ENCODE data around the gene KIF6. TPM values are rescaled to one million over a fixed set of nuclear protein-coding genes. Genes with fewer than 3 reads are reported as not detected.
A peak's percentile ranks its signal among the peaks of the same experiment; 100 is the strongest.

KIF6 gene
- total RNA-seq, 6 experiments from 2014 or later, result not detected

DNA sequence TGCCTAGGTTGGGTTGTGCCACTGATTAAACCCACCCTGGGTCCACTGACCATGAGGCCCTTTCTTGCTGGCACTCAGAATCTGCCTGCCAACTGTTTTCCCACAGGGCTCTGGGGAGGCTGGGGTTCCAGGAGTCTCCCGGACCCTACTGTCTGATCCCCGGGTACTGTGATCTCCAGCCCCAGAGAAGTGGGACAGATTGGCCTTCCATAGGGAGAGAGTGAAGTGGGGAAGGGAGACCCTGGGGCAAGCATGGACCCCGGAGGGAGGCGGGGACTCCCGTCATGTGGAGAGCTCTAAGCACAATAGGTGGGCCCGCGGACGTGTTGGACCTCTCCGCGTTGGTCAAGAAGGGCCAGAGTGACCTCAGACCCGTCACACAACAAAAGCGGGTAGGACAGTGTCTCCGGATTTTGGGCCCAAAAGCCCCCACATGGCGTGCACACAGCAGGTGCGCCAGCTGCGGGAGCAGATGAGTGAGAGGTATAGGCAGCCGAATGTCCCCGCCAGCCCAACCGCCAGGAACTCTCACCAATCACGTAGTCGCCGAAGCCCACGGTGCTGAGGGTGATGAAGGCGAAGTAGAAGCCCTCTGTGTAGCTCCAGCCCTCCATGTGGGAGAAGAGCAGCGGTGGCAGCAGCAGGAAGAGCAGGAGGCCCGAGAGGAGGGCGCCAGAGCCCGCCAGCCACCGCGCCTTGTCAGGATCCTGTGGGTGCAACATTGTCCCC, 421.6 kb downstream of the KIF6 start:
- DNase-seq, result no peak
- H3K4me3 Mint-ChIP-seq, result no peak overlapping the region
- TF ChIP-seq, protein P1, sequence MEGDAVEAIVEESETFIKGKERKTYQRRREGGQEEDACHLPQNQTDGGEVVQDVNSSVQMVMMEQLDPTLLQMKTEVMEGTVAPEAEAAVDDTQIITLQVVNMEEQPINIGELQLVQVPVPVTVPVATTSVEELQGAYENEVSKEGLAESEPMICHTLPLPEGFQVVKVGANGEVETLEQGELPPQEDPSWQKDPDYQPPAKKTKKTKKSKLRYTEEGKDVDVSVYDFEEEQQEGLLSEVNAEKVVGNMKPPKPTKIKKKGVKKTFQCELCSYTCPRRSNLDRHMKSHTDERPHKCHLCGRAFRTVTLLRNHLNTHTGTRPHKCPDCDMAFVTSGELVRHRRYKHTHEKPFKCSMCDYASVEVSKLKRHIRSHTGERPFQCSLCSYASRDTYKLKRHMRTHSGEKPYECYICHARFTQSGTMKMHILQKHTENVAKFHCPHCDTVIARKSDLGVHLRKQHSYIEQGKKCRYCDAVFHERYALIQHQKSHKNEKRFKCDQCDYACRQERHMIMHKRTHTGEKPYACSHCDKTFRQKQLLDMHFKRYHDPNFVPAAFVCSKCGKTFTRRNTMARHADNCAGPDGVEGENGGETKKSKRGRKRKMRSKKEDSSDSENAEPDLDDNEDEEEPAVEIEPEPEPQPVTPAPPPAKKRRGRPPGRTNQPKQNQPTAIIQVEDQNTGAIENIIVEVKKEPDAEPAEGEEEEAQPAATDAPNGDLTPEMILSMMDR (IDR thresholded peaks at IDR 0.05), result peak; percentile 39; the same call in 1 of the 2 replicates
- H3K27me3 Mint-ChIP-seq (ENCODE audit: insufficient read depth), result peaks cover 9% of the 10 kb centered on the region
- H3K27ac Mint-ChIP-seq, result no peak overlapping the region
- no peaks in the 10 kb centered on the region for H3K36me3 Mint-ChIP-seq (ENCODE audit: low read depth)
- H3K4me1 Mint-ChIP-seq (ENCODE audit: low read depth), result peaks cover 4% of the 10 kb centered on the region; the same call in 1 of the 2 replicates
- no peaks in the 10 kb centered on the region for H3K9me3 Mint-ChIP-seq

DNA sequence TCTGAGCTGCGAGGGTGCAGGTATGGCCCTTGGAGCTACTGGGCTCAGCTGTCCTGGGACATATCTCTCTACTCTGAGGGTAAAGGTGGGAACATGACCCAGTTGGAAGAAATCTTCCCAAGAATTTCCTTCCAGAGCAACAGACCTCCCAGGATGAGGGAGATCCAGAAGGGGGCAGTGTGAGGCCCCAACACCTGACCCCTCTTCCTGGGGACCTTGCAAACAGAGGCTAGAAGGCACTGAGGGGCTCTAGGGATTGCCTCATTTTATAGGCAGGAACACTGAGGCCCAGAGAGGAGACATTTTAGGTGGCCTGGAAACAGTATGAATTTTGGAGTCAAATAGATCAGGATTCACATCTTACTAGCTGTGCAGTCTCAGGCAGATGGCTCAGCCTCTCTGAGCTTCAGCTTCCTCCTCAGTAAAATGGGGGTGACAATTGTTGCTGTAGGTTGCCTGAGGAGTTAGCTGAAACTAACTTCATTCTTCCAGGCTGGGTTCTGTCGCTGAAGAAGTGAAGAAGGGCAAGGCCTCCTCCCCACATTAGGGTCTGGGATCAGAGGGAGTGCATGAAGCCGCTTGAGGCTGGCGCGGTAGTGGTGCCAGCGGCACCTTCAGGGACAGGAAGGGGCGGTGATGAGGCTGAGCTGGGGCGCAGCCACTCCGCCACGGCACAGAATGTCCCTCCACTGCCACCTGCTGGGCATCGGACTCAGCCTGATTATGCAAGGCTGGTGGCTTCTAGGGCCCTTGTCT, 422.4 kb downstream of the KIF6 start:
- peak overlapping the region; percentile 53 for H3K4me3 Mint-ChIP-seq
- peaks cover 4% of the 10 kb centered on the region; the same call in 1 of the 2 replicates for H3K4me1 Mint-ChIP-seq (ENCODE audit: low read depth)
- no peak overlapping the region for H3K27ac Mint-ChIP-seq
- TF ChIP-seq, protein P1 (IDR thresholded peaks at IDR 0.05), result peak; percentile 86
- H3K36me3 Mint-ChIP-seq (ENCODE audit: low read depth), result no peaks in the 10 kb centered on the region
- no peaks in the 10 kb centered on the region for H3K9me3 Mint-ChIP-seq
- H3K27me3 Mint-ChIP-seq (ENCODE audit: insufficient read depth), result peaks cover 9% of the 10 kb centered on the region
- peak; percentile 54 for DNase-seq

DNA sequence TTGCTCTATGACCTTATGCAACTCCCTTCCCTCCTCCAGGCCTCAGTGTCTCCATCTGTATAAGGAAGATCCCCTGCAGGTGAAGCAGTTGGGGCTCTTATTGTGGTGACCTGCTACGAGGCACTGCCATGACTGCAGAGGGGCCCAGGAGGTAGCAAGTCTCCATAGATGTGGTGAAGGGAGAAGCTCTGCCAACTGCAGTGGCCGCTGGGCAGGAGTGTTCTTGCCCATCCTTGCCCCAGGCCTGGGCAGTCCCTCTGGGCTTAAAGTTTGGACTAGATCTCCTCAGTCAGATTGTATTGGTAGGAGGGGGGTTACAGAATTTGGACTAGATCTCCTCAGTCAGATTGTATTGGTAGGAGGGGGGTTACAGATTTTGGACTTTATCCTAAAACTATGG, 423.2 kb downstream of the KIF6 start:
- peaks cover 9% of the 10 kb centered on the region for H3K27me3 Mint-ChIP-seq (ENCODE audit: insufficient read depth)
- H3K9me3 Mint-ChIP-seq, result no peaks in the 10 kb centered on the region
- no peak overlapping the region for H3K27ac Mint-ChIP-seq
- peaks cover 6% of the 10 kb centered on the region; the same call in 1 of the 2 replicates for H3K4me1 Mint-ChIP-seq (ENCODE audit: low read depth)
- H3K4me3 Mint-ChIP-seq, result no peak overlapping the region
- no peak for DNase-seq
- H3K36me3 Mint-ChIP-seq (ENCODE audit: low read depth), result no peaks in the 10 kb centered on the region
- TF ChIP-seq, protein P1 (IDR thresholded peaks at IDR 0.05), result no peak

DNA sequence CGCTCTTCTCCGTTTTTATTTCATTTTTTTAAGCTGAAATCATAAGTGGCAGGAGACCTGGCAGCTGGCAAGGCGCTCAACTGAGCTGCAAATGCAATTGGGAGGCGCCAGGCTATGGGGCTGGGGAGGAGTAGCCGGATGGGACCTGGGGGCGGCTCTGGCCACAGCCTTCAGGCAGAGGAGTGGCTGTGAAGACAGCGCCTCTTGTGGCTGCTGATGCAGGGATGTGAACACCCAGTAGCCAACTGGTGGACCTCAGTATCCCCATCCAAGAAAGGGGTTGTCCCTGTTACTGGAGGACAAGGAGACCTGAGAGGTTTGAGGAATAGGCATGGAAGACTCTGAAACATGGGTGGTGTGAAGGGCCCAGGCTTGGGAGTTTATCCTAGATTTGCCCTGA, 423.6 kb downstream of the KIF6 start:
- H3K27me3 Mint-ChIP-seq (ENCODE audit: insufficient read depth), result peaks cover 9% of the 10 kb centered on the region
- H3K9me3 Mint-ChIP-seq, result no peaks in the 10 kb centered on the region
- H3K4me1 Mint-ChIP-seq (ENCODE audit: low read depth), result peaks cover 10% of the 10 kb centered on the region; the same call in 1 of the 2 replicates
- H3K36me3 Mint-ChIP-seq (ENCODE audit: low read depth), result no peaks in the 10 kb centered on the region
- TF ChIP-seq, protein P1 (IDR thresholded peaks at IDR 0.05), result peak; percentile 57
- no peak overlapping the region for H3K27ac Mint-ChIP-seq
- no peak overlapping the region for H3K4me3 Mint-ChIP-seq
- no peak for DNase-seq

DNA sequence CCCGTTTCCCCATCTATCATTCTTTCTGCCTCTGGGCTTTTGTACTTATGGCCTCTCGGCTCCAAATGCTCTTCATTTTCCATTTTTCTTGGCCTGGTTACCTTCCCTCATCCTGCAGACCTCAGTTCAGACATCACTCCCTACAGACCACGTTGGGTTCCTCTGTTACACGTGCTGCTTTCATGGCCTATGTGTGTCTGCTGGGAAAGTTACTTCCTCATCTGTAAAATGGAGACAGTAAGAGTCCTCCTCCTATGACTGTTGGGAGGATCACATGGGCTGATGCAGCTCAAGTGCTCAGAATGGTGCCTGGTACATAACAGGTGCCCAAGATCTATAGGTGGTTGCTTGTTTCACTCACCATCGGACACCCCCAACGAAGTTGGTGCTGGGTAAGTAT, 424.5 kb downstream of the KIF6 start:
- H3K27me3 Mint-ChIP-seq (ENCODE audit: insufficient read depth), result peaks cover 6% of the 10 kb centered on the region
- H3K4me3 Mint-ChIP-seq, result no peak overlapping the region
- peaks cover 10% of the 10 kb centered on the region; the same call in 1 of the 2 replicates for H3K4me1 Mint-ChIP-seq (ENCODE audit: low read depth)
- no peaks in the 10 kb centered on the region for H3K9me3 Mint-ChIP-seq
- no peak overlapping the region for H3K27ac Mint-ChIP-seq
- TF ChIP-seq, protein P1 (IDR thresholded peaks at IDR 0.05), result no peak
- no peak for DNase-seq
- no peaks in the 10 kb centered on the region for H3K36me3 Mint-ChIP-seq (ENCODE audit: low read depth)

All from HFFc6 (cell line).